K562 (cell line): ENCODE data around the gene BRD3. TPM values are rescaled to one million over a fixed set of nuclear protein-coding genes. Genes with fewer than 3 reads are reported as not detected.

ENCODE experiments used
- BHLHE40 ChIP-seq: IDR thresholded peaks from 2 replicates; pipeline ENCODE4 v1.6.1; 2011; ENCODE audit warnings: low read length, improper control_type of control experiment
- CREB3L1 ChIP-seq: fragments of 450-650 bp; IDR thresholded peaks from 2 replicates; pipeline ENCODE4 v1.6.1; 2014; ENCODE audit warnings: low read depth, mild to moderate bottlenecking, moderate library complexity, borderline replicate concordance
- HIVEP1 ChIP-seq: fragments of 250-450 bp; sonication (Bioruptor Pico); IDR thresholded peaks from 2 replicates; pipeline ENCODE4 v1.4.0; 2020; ENCODE audit warnings: mild to moderate bottlenecking
- POLR2B ChIP-seq: fragments of 450-650 bp; IDR thresholded peaks from 2 replicates; pipeline ENCODE4 v1.6.1; 2018; ENCODE audit warnings: low read depth; ENCODE audit not compliant: partially characterized antibody
- POLR2H ChIP-seq: IDR thresholded peaks from 2 replicates; pipeline ENCODE4 v1.6.1; 2016; ENCODE audit warnings: missing genetic modification characterization, low read depth, mild to moderate bottlenecking, control low read depth, missing compliant biosample characterization, moderate library complexity
- RB1 ChIP-seq: fragments of 450-650 bp; IDR thresholded peaks from 2 replicates; pipeline ENCODE4 v1.6.1; 2017; ENCODE audit warnings: low read depth, mild to moderate bottlenecking
- SIRT6 ChIP-seq: IDR thresholded peaks from one replicate; pipeline ENCODE4 v1.6.1; 2012; ENCODE audit warnings: low read depth, mild to moderate bottlenecking, control low read depth, inconsistent platforms, low read length, moderate library complexity
- STAT6 ChIP-seq: sonication (generic); formaldehyde crosslinking; IDR thresholded peaks from 2 replicates; pipeline ENCODE4 v1.8.1; 2023; ENCODE audit warnings: mild to moderate bottlenecking, missing genetic modification reagents
- TEAD1 ChIP-seq, 2 experiments: fragments of 450-650 bp in 1 of 2; sonication (generic) in 1 of 2; formaldehyde crosslinking; IDR thresholded peaks; 2 replicates each; pipeline versions ENCODE4 v1.4.0 to v1.8.0; 2020 to 2022; ENCODE audit warnings: mild to moderate bottlenecking in 2 of 2, missing genetic modification reagents in 1 of 2
- TSHZ1 ChIP-seq: fragments of 250-450 bp; sonication (Bioruptor Pico); IDR thresholded peaks from 2 replicates; pipeline ENCODE4 v1.4.0; 2020; ENCODE audit warnings: mild to moderate bottlenecking, moderate library complexity
- ZKSCAN8 ChIP-seq: fragments of 200-800 bp; sonication (Bioruptor generic); IDR thresholded peaks from 2 replicates; pipeline ENCODE4 v1.6.1; 2016; ENCODE audit warnings: missing genetic modification characterization, missing compliant biosample characterization
- ZNF133 ChIP-seq: fragments of 250-450 bp; sonication (Bioruptor Pico); IDR thresholded peaks from 2 replicates; pipeline ENCODE4 v1.4.0; 2020; ENCODE audit warnings: mild to moderate bottlenecking
- ZNF175 ChIP-seq: fragments of 200-800 bp; sonication (Bioruptor generic); IDR thresholded peaks from 2 replicates; pipeline ENCODE4 v1.6.1; 2016; ENCODE audit warnings: low read depth, mild to moderate bottlenecking, missing genetic modification characterization, missing compliant biosample characterization
- polyA plus RNA-seq, 8 experiments: library from polyadenylated mRNA; depleted of rRNA in 4 of 8; stranded (reverse) in 5 of 8; unstranded in 3 of 8; fragments of >200 nt; fragmentation: Nextera tagmentation in 2 of 8; fragmentation: Illumina TruSeq in 1 of 8; extraction: Ambion mirVana in 2 of 8; extraction: Trizol in 1 of 8; gene quantifications; 2 replicates each; pipeline versions ENCODE4 v1.2.1 to v1.2.3, GENCODE V29; 2011 to 2014; ENCODE audit warnings: inconsistent platforms in 1 of 8, missing spikeins in 1 of 8
- total RNA-seq, 7 experiments: library from RNA; depleted of rRNA in 6 of 7; stranded (reverse); fragments of >200 nt in 6 of 7; fragmentation: Illumina TruSeq in 2 of 7; extraction: Trizol in 2 of 7; gene quantifications; 2 replicates each; pipeline versions ENCODE4 v1.2.1 to v1.2.3, GENCODE V29; 2011 to 2021; ENCODE audit warnings: low replicate concordance in 1 of 7
- TF ChIP-seq, protein P1 (sequence below): fragments of 250-450 bp; sonication (Bioruptor Pico); IDR thresholded peaks from 2 replicates; pipeline ENCODE4 v1.5.0; 2020; ENCODE audit warnings: mild to moderate bottlenecking, borderline replicate concordance
- TF ChIP-seq, protein P2 (sequence below): fragments of 450-650 bp; formaldehyde crosslinking; IDR thresholded peaks from 2 replicates; pipeline ENCODE4 v1.4.0; 2022; ENCODE audit warnings: mild to moderate bottlenecking, moderate library complexity

BRD3 gene
- total and polyA plus RNA-seq, 9 of the 15 experiments (the other 6 are each of a cell fraction or from before 2014, with no cell fraction given): 0.82 to 37.1 (median 4.2) TPM

DNA sequence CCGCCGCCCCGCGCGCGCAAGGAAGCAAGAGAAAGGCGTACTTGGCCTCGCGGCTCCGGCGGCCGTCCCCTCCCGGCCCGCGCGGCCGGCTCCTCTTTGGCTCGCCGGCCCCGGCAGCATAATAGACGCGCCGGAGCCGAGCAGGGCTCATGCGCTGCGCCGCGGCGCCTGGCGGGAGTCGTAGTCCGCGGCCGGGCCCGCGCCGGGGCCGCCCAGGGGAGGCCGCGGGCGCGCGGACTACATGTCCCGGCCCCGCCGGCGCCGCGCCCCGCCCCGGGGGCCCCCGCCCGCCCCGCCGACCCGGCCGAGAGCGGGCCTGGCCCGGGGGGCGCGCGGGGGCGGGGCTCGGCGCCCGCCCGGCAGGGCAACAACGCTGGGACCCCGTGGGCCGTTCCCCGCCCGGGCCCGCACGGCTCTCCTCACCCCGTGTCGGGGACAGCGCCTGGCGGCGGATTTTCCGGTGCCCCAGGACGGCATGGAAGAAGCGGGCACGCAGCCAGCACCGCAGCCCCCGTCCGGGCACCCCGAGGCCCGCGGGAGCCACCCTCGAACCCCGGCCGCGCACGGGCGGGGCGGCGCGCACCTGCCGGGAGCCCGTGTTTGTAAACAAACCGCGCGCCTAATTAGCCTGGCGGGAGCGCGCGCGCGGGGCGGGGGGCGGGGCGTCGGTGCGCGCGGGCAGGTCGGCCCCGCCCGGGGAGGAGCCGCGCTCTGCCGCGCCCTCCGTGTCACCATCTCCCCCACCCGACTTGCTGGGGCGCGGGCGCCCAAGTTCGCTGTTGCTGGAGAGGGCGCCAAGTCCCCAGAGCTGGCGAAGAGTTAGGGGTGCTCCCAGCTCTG lies at the start of gene BRD3 (continued):
- TF ChIP-seq POLR2H (tag) (no peak), TEAD1 (CRISPR knock-in tag; IDR thresholded peaks at IDR 0.05) (peak in 1 of 2 experiments; percentile 51; a peak in 1 of 4 replicates), POLR2B (no peak), CREB3L1 (no peak), SIRT6 (no peak), TSHZ1 (no peak), ZNF175 (CRISPR knock-in tag) (no peak; the same call in 1 of the 2 replicates), BHLHE40 (peak; percentile 76), RB1 (peak; percentile 80), STAT6 (CRISPR knock-in tag) (no peak), ZNF133 (CRISPR knock-in tag) (no peak), ZKSCAN8 (CRISPR knock-in tag) (no peak), HIVEP1 (0 out of 2 replicates have a peak, but pooled peaks have one; percentile 13)
- TF ChIP-seq, protein P1, sequence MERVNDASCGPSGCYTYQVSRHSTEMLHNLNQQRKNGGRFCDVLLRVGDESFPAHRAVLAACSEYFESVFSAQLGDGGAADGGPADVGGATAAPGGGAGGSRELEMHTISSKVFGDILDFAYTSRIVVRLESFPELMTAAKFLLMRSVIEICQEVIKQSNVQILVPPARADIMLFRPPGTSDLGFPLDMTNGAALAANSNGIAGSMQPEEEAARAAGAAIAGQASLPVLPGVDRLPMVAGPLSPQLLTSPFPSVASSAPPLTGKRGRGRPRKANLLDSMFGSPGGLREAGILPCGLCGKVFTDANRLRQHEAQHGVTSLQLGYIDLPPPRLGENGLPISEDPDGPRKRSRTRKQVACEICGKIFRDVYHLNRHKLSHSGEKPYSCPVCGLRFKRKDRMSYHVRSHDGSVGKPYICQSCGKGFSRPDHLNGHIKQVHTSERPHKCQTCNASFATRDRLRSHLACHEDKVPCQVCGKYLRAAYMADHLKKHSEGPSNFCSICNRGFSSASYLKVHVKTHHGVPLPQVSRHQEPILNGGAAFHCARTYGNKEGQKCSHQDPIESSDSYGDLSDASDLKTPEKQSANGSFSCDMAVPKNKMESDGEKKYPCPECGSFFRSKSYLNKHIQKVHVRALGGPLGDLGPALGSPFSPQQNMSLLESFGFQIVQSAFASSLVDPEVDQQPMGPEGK (CRISPR knock-in tag): no peak
- TF ChIP-seq, protein P2, sequence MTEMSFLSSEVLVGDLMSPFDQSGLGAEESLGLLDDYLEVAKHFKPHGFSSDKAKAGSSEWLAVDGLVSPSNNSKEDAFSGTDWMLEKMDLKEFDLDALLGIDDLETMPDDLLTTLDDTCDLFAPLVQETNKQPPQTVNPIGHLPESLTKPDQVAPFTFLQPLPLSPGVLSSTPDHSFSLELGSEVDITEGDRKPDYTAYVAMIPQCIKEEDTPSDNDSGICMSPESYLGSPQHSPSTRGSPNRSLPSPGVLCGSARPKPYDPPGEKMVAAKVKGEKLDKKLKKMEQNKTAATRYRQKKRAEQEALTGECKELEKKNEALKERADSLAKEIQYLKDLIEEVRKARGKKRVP (CRISPR knock-in tag): no peak
